Muscle layer of duodenum (tissue), 2 donors: Measurements from ENCODE around the gene LAMTOR2.
A peak's percentile ranks its signal among the peaks of the same experiment; 100 is the strongest.

ENCODE experiments used
- H3K27ac ChIP-seq: one replicate; pipeline ENCODE4 v1.7.0; 2013; ENCODE audit warnings: mild to moderate bottlenecking, low read length
- H3K27me3 ChIP-seq: one replicate; pipeline ENCODE4 v1.7.0; 2013; ENCODE audit warnings: low read depth, mild to moderate bottlenecking, control low read depth, low read length
- H3K36me3 ChIP-seq, 2 donors: one replicate each; pipeline ENCODE4 v1.7.0; 2013; ENCODE audit warnings: low read length in 2 of 2, control low read depth in 1 of 2, mild to moderate bottlenecking in 1 of 2; ENCODE audit not compliant: insufficient read depth in 2 of 2, control insufficient read depth in 1 of 2
- H3K4me1 ChIP-seq, 2 donors: one replicate each; pipeline ENCODE4 v1.7.0; 2013; ENCODE audit warnings: low read length in 2 of 2, mild to moderate bottlenecking in 2 of 2, control low read depth in 1 of 2, moderate library complexity in 1 of 2; ENCODE audit not compliant: insufficient read depth in 2 of 2, control insufficient read depth in 1 of 2
- H3K4me3 ChIP-seq, 2 donors: one replicate each; pipeline ENCODE4 v1.7.0; 2013; ENCODE audit warnings: low read length in 2 of 2, low read depth in 1 of 2, mild to moderate bottlenecking in 1 of 2
- H3K9me3 ChIP-seq, 2 donors: one replicate each; pipeline ENCODE4 v1.7.0; 2013; ENCODE audit warnings: low read length in 2 of 2, control low read depth in 1 of 2, mild to moderate bottlenecking in 1 of 2; ENCODE audit not compliant: control insufficient read depth in 1 of 2
- donor health status: healthy.

LAMTOR2 gene

GRCh38 chr1:156053768-156054499 lies 648 bp upstream of the LAMTOR2 start, which contains the start of gene UBQLN4:
TSS of gene UBQLN4 (minus strand) at chr1:156053798. CDS start at chr1:156053701, 97 bp downstream.
- peak within 1 kb of the TSS; percentile 99 for H3K27ac ChIP-seq
- peaks cover 0 to 17% of the 10 kb centered on the region in 2 donors for H3K4me1 ChIP-seq
- H3K4me3 ChIP-seq: peak within 1 kb of the TSS; percentile 92 to 96
- no peaks in the 10 kb centered on the region for H3K27me3 ChIP-seq
- no peaks in the 10 kb centered on the region for H3K9me3 ChIP-seq
- H3K36me3 ChIP-seq: peaks cover 7 to 28% of the 10 kb centered on the region in 2 donors

DNA sequence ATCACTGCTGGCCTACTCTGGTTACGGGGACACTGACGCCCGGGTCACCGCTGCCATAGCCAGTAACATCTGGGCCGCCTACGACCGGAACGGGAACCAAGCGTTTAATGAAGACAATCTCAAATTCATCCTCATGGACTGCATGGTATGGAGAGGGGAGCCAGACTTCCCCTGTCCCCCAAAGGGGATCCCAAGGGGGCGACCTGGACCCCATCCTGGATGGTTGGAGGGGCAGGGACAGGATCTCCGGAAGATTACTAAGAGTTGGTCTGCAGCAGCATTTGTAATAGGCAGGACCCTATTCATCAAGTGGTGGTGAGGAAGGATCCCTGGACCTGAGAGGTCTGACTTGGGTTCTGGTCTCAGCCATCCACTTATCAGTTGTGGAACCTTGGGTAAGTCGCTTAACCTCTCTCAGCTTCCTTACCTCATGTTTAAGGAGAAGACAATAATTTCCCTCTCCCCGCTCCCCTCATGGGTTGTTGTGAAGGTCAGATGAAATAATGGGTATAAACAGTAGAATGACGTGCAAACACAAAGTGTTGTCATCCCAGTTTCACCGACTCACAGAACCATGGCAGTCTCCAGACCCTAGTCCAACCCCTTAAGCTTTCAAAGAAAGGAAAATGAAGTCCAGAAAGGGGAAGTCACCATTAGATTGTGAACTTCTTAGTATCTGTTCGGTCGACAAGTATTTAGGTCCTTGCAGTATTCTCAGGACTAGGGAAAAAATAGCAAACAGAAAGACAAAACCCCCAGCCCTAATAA lies 883 bp downstream of the LAMTOR2 start:
- Histone ChIP-seq H3K9me3 (no peaks in the 10 kb centered on the region), H3K4me3 (peak overlapping the region; percentile 92 to 96), H3K36me3 (peaks cover 4 to 17% of the 10 kb centered on the region in 2 donors), H3K27ac (peak overlapping the region; percentile 50), H3K4me1 (peaks cover 0 to 17% of the 10 kb centered on the region in 2 donors), H3K27me3 (no peaks in the 10 kb centered on the region)

GRCh38 chr1:156056326-156056849 lies 1.8 kb downstream of the LAMTOR2 start:
- H3K4me1 ChIP-seq: peaks cover 0 to 17% of the 10 kb centered on the region in 2 donors
- H3K36me3 ChIP-seq: peaks cover 4 to 8% of the 10 kb centered on the region in 2 donors
- no peak overlapping the region for H3K4me3 ChIP-seq
- no peaks in the 10 kb centered on the region for H3K27me3 ChIP-seq
- H3K9me3 ChIP-seq: no peaks in the 10 kb centered on the region
- H3K27ac ChIP-seq: no peak overlapping the region

- Histone ChIP-seq H3K27me3 (no peaks in the 10 kb centered on the region), H3K4me1 (peaks cover 0 to under 1% of the 10 kb centered on the region in 2 donors), H3K9me3 (no peaks in the 10 kb centered on the region), H3K36me3 (peaks cover 4 to 8% of the 10 kb centered on the region in 2 donors), H3K4me3 (peak within 1 kb of the TSS in 1 of 2 donors; percentile 45), H3K27ac (peak within 1 kb of the TSS; percentile 69)
These were observed 6.5 kb downstream of the LAMTOR2 start, which contains the start of gene RAB25 for GRCh38 chr1:156060937-156061636. TSS of gene RAB25 (plus strand) at chr1:156061160. CDS start at chr1:156061401, 241 bp downstream.

- no peaks in the 10 kb centered on the region for H3K27me3 ChIP-seq
- H3K4me3 ChIP-seq: peak overlapping the region in 1 of 2 donors; percentile 45
- H3K4me1 ChIP-seq: no peaks in the 10 kb centered on the region
- H3K9me3 ChIP-seq: no peaks in the 10 kb centered on the region
- no peak overlapping the region for H3K27ac ChIP-seq
- H3K36me3 ChIP-seq: peaks cover 4 to 8% of the 10 kb centered on the region in 2 donors
These were observed 7.6 kb downstream of the LAMTOR2 start for GRCh38 chr1:156062189-156062588.

- Histone ChIP-seq H3K36me3 (no peaks in the 10 kb centered on the region), H3K4me1 (no peaks in the 10 kb centered on the region), H3K27ac (no peak overlapping the region), H3K4me3 (no peak overlapping the region), H3K9me3 (no peaks in the 10 kb centered on the region), H3K27me3 (no peaks in the 10 kb centered on the region)
These were observed 9.4 kb downstream of the LAMTOR2 start for GRCh38 chr1:156063997-156064285.

GRCh38 chr1:156064615-156065014 lies 10.0 kb downstream of the LAMTOR2 start:
- H3K27ac ChIP-seq: no peak overlapping the region
- H3K9me3 ChIP-seq: no peaks in the 10 kb centered on the region
- H3K4me3 ChIP-seq: no peak overlapping the region
- no peaks in the 10 kb centered on the region for H3K27me3 ChIP-seq
- no peaks in the 10 kb centered on the region for H3K4me1 ChIP-seq
- H3K36me3 ChIP-seq: no peaks in the 10 kb centered on the region

- Histone ChIP-seq H3K27ac (no peak overlapping the region), H3K27me3 (no peaks in the 10 kb centered on the region), H3K36me3 (no peaks in the 10 kb centered on the region), H3K4me3 (no peak overlapping the region), H3K9me3 (no peaks in the 10 kb centered on the region), H3K4me1 (no peaks in the 10 kb centered on the region)
These were observed 10.6 kb downstream of the LAMTOR2 start for GRCh38 chr1:156065212-156065611.

GRCh38 chr1:156065871-156066270 lies 11.3 kb downstream of the LAMTOR2 start:
- no peaks in the 10 kb centered on the region for H3K36me3 ChIP-seq
- H3K4me3 ChIP-seq: no peak overlapping the region
- no peaks in the 10 kb centered on the region for H3K27me3 ChIP-seq
- no peaks in the 10 kb centered on the region for H3K4me1 ChIP-seq
- H3K9me3 ChIP-seq: no peaks in the 10 kb centered on the region
- H3K27ac ChIP-seq: no peak overlapping the region

DNA sequence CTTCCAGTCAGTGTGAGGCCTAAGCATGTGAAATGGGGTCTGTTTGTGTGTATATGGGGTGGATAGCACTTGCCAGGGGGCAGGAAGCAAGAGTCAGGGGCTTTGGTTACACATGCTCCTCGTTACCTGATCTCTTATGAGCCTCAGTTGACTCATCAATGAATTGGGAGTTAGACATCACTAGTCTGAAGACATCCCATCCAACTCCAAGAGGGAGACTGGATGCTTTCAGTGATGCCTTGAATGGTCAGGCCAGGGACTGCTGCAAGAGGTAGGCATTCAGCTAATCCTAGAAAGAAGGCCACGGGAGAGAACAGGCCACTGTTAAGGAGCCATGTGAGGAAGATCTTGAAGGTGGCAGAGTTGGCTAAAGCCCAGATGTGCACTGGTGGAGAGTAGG lies 12.7 kb downstream of the LAMTOR2 start:
- Histone ChIP-seq H3K36me3 (no peaks in the 10 kb centered on the region), H3K27ac (no peak overlapping the region), H3K4me3 (no peak overlapping the region), H3K27me3 (no peaks in the 10 kb centered on the region), H3K4me1 (no peaks in the 10 kb centered on the region), H3K9me3 (no peaks in the 10 kb centered on the region)
